ENCODE results near the gene SENP5.

Gene SENP5

DNA sequence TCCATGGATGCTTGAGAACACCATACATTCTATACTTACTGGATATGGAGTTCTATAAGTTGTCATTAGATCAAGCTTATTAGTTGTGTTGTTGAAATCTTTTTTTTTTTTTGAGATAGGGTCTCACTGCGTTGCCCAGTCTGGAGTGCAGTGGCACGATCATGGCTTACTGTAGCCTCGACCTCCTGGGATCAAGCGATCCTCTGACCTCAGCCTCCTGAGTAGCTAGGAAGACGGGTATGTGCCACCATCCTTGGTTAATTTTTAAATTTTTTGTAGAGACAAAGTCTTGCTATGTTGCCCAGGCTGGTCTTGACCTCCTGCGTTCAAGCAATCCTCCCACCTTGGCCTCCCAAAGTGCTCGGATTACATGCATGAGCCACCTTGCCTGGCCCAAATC, 87.1 kb downstream of the SENP5 start:
- no peak for DNase-seq (ENCODE audit: low spot score)
- TF ChIP-seq, protein P1, sequence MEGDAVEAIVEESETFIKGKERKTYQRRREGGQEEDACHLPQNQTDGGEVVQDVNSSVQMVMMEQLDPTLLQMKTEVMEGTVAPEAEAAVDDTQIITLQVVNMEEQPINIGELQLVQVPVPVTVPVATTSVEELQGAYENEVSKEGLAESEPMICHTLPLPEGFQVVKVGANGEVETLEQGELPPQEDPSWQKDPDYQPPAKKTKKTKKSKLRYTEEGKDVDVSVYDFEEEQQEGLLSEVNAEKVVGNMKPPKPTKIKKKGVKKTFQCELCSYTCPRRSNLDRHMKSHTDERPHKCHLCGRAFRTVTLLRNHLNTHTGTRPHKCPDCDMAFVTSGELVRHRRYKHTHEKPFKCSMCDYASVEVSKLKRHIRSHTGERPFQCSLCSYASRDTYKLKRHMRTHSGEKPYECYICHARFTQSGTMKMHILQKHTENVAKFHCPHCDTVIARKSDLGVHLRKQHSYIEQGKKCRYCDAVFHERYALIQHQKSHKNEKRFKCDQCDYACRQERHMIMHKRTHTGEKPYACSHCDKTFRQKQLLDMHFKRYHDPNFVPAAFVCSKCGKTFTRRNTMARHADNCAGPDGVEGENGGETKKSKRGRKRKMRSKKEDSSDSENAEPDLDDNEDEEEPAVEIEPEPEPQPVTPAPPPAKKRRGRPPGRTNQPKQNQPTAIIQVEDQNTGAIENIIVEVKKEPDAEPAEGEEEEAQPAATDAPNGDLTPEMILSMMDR (IDR thresholded peaks at IDR 0.05): no peak
- Histone ChIP-seq H3K27ac (no peak overlapping the region), H3K4me3 (no peak overlapping the region)

DNA sequence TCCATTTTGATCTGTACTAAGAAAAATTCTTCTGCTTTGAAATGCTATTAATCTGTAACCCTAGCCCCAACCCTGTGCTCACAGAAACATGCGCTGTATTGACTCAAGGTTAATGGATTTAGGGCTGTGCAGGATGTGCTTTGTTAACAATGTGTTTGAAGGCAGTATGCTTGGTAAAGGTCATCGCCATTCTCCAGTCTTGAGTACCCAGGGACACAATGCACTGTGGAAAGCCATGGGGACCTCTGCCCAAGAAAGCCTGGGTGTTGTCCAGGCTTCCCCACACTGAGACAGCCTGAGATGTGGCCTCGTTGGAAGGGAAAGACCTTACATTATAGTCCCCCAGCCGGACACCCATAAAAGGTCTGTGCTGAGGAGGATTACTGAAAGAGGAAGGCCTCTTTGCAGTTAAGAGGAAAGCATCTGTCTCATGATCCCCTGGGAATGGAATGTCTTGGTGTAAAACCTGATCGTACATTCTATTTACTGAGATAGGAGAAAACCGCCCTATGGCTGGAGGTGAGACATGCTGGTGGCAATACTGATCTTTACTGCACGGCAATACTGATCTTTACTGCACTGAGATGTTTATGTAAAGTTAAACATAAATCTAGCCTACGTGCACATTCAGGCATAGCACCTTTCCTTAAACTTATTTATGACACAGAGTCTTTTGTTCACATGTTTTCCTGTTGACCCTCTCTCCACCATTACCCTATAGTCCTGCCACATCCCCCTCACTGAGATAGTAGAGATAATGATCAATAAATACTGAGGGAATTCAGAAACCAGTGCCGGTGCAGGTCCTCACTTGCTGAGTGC, 94.6 kb downstream of the SENP5 start:
- TF ChIP-seq, protein P1 (IDR thresholded peaks at IDR 0.05): no peak
- no peak for DNase-seq (ENCODE audit: low spot score)
- no peak overlapping the region for H3K27ac ChIP-seq
- no peak overlapping the region for H3K4me3 ChIP-seq

DNA sequence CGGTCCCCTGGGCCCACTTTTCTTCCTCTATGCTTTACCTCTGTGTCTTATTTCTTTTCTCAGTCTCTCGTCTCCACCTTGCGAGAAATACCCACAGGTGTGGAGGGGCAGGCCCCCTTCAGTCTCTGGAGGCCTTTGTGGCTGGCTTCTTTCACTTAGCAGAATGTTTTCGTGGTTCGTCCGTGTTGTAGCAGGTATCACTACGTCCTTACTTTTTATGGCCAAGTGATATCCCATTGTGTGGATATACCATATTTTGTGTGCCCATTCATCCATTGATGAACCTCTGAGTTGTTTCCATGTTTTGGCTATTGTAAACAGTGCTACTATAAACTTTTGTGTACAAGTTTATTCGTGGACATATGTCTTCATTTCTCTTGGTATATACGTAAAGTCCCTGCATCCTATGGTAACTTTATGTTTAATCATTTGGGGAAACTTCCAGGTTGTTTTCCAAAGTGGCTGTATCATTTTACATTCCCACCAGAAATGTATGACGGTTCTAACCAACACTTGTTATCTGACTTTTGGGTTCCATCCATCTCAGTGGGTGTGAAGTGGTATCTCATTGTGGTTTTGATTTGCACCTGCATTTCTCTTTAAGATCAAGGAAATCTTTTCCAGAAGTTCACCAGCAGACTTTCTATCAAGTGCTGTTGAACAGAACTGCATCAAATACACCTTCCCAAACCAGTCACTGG, 95.4 kb downstream of the SENP5 start:
- H3K27ac ChIP-seq: no peak overlapping the region
- no peak overlapping the region for H3K4me3 ChIP-seq
- TF ChIP-seq, protein P1 (IDR thresholded peaks at IDR 0.05): no peak
- no peak for DNase-seq (ENCODE audit: low spot score)

DNA sequence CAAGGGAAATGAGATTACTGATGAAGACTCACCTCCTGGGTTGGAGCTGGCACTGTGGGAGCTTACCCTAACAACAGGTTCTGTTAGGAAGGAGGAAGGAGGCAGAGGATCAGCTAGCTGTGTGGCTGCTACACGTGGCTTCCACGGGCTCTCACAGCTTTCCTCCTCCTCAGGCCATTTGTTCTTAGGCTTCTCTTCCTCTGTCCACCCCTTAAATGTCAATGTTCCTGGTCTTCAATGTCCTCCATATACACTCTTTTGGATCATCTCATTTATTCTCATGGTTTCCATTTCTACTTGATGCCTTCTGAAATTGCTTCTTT, 95.9 kb downstream of the SENP5 start:
- no peak overlapping the region for H3K4me3 ChIP-seq
- H3K27ac ChIP-seq: no peak overlapping the region
- no peak for DNase-seq (ENCODE audit: low spot score)
- TF ChIP-seq, protein P1 (IDR thresholded peaks at IDR 0.05): no peak

DNA sequence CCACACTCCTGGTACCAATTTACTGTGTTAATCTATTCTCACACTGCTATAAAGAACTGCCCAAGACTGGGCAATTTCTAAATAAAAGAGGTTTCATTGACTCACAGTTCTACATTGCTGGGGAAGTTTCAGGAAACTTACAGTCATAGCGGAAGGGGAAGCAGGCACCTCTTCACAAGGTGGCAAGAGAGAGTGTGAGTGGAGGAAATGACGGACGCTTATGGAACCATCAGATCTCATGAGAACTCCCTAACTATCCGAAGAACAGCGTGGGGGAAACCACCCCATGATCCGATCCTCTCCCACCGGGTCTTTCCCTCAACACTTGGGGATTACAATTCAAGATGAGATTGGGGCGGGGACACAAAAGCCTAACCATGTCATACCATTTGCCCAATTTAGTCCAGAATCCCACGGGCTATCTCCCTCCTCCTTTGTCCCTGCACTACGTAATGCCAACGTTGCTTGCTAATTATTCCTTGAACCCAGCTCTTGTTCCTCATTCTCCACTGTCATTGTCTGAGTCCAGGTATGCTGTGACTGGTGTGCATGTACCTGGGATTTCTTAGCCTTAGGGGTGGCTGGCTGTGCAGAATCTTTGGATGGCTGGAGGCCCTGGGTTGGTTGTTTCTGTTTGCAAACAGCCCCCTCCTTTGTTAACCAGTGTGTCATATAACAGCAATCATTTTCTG, 97.5 kb downstream of the SENP5 start:
- TF ChIP-seq, protein P1 (IDR thresholded peaks at IDR 0.05): no peak
- no peak overlapping the region for H3K4me3 ChIP-seq
- DNase-seq (ENCODE audit: low spot score): no peak
- no peak overlapping the region for H3K27ac ChIP-seq

DNA sequence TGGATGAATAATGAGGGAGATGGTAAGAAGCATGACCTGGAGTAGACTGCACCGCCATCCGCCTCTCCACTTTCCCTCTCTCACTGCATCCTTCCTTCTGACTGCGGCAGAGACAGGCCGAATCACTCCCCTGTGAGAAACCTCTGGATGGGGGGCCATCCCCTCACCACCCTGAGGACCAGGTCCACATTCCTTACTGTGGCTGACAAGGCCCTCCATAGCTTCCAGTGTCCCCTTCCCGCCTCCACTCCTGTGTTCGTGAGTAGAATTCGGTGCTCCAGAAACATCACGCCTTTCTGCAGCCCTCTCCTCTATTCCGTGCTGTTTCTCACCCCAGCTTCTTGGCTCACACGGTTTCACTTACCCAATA, 98.1 kb downstream of the SENP5 start:
- no peak overlapping the region for H3K4me3 ChIP-seq
- no peak for DNase-seq (ENCODE audit: low spot score)

More for the DNA sequence above, 98.1 kb downstream of the SENP5 start:
- H3K27ac ChIP-seq: no peak overlapping the region
- TF ChIP-seq, protein P1 (IDR thresholded peaks at IDR 0.05): no peak

All from coronary artery (tissue), 2 donors.